ENCODE measurements around the gene SEMA5A. TPM values are rescaled to one million over a fixed set of nuclear protein-coding genes. Genes with fewer than 3 reads are reported as not detected.

Gene SEMA5A
- total and polyA plus RNA-seq, 7 donors: 0.24 to 3.9 (median 0.66) TPM

- Histone ChIP-seq H3K27me3 (ENCODE audit: insufficient read depth in 3 of 3, low read length in 2 of 3) (no peaks in the 10 kb centered on the region), H3K4me1 (no peaks in the 10 kb centered on the region), H3K4me3 (no peak overlapping the region), H3K36me3 (ENCODE audit: insufficient read depth in 1 of 2, low read depth in 1 of 2) (no peaks in the 10 kb centered on the region), H3K9me3 (no peaks in the 10 kb centered on the region), H3K27ac (no peak overlapping the region)
- WGBS, 3 donors: 0 to 98% (median 94%) methylated on average over 1 of the region's 1 CpG
- no peak for TF ChIP-seq CTCF (IDR thresholded peaks at IDR 0.05)
- DNase-seq (no peak), ATAC-seq (no peak)
- intact Hi-C loops (cut with DNase I): no loop called here
These were observed 266.1 kb downstream of the SEMA5A start for GRCh38 chr5:9279774-9280173.

- H3K4me3 ChIP-seq: no peak overlapping the region
- no peaks in the 10 kb centered on the region for H3K36me3 ChIP-seq (ENCODE audit: insufficient read depth in 1 of 2, low read depth in 1 of 2)
- whole genome bisulfite sequencing, 3 donors: 42 to 62% (median 55%) methylated on average over 3 of the region's 3 CpGs
- no peaks in the 10 kb centered on the region for H3K4me1 ChIP-seq
- DNase-seq (no peak), ATAC-seq (no peak)
- TF ChIP-seq CTCF (IDR thresholded peaks at IDR 0.05): no peak
- intact Hi-C loops (cut with DNase I): no loop called here
- H3K9me3 ChIP-seq: no peaks in the 10 kb centered on the region
- no peaks in the 10 kb centered on the region for H3K27me3 ChIP-seq (ENCODE audit: insufficient read depth in 3 of 3, low read length in 2 of 3)
- no peak overlapping the region for H3K27ac ChIP-seq
These were observed 266.8 kb downstream of the SEMA5A start for GRCh38 chr5:9278921-9279603.

- Histone ChIP-seq H3K27me3 (ENCODE audit: insufficient read depth in 3 of 3, low read length in 2 of 3) (no peaks in the 10 kb centered on the region), H3K27ac (no peak overlapping the region), H3K4me1 (no peaks in the 10 kb centered on the region), H3K36me3 (ENCODE audit: insufficient read depth in 1 of 2, low read depth in 1 of 2) (no peaks in the 10 kb centered on the region), H3K9me3 (no peaks in the 10 kb centered on the region), H3K4me3 (no peak overlapping the region)
- WGBS, 3 donors: 81 to 88% (median 84%) methylated on average over 4 of the region's 4 CpGs
- ATAC-seq (no peak), DNase-seq (no peak)
- intact Hi-C loops (cut with DNase I): no loop called here
- no peak for TF ChIP-seq CTCF (IDR thresholded peaks at IDR 0.05)
These were observed 276.9 kb downstream of the SEMA5A start for GRCh38 chr5:9269014-9269413.

- intact Hi-C loops (cut with DNase I): no loop called here
- no peaks in the 10 kb centered on the region for H3K36me3 ChIP-seq (ENCODE audit: insufficient read depth in 1 of 2, low read depth in 1 of 2)
- no peak for ATAC-seq
- 36 to 45% (median 38%) methylated on average over 3 of the region's 3 CpGs for WGBS, 3 donors
- H3K27me3 ChIP-seq (ENCODE audit: insufficient read depth in 3 of 3, low read length in 2 of 3): no peaks in the 10 kb centered on the region
- no peaks in the 10 kb centered on the region for H3K9me3 ChIP-seq
- no peak for TF ChIP-seq CTCF (IDR thresholded peaks at IDR 0.05)
- no peak overlapping the region for H3K27ac ChIP-seq
- DNase-seq: no peak
- H3K4me1 ChIP-seq: no peaks in the 10 kb centered on the region
- H3K4me3 ChIP-seq: no peak overlapping the region
These were observed 277.6 kb downstream of the SEMA5A start for GRCh38 chr5:9268226-9268625.
